HEK293T (cell line): ENCODE measurements around the gene KIF26B.

ENCODE experiments used
- ARNT ChIP-seq: fragments of 450-650 bp; IDR thresholded peaks from 2 replicates; pipeline ENCODE4 v1.6.1; 2017; ENCODE audit warnings: mild to moderate bottlenecking
- SUZ12 ChIP-seq: fragments of 450-650 bp; IDR thresholded peaks from 2 replicates; pipeline ENCODE4 v1.6.1; 2016; ENCODE audit warnings: mild to moderate bottlenecking

DNA sequence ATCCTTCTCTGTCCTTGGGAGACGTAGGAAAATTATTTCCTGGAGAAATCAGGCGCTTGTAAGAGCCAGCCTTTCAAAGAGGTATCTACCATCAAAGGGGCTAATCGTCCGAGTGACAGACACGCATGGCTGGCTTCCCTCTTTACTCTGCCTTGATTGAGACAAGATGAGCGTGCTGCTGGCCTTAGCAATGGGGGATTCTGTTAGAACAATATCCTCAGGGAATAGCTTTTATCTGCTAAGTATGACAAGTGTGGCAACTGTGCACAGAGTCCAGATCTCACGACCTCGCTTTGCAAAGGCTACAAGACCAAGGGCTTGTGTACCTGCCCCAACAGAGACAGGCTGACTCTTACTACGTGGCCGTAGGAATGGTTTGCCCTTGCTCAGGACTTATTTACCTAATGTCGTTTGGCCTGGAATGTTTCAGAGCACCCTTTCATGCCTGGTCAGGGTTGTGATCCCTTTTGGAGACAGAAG is 417.1 kb downstream of the KIF26B start:
- TF ChIP-seq SUZ12 (no peak), ARNT (no peak)
